NCI-H2196 treated with DMSO at 0.1 percent for 48 hours (cell line): ENCODE data around the gene ITGB7.

Experiments
- DNase-seq: peaks from one replicate; lab custom pipeline; 2025; ENCODE audit not compliant: unreplicated experiment; lab: John Stamatoyannopoulos, UW

ITGB7 gene

GRCh38 chr12:53231921-53232645 lies 25.0 kb upstream of the ITGB7 start, which contains the start of gene RARG:
Gene RARG (minus strand): TSS chr12:53232209. CDS start chr12:53227545, 4,664 bp downstream.
- peak; percentile 56 for DNase-seq

GRCh38 chr12:53231671-53231920 lies 24.5 kb upstream of the ITGB7 start:
- DNase-seq = no peak

GRCh38 chr12:53230108-53230845 lies 23.2 kb upstream of the ITGB7 start:
- no peak for DNase-seq

- DNase-seq = no peak
Observed at GRCh38 chr12:53229454-53229853, 22.4 kb upstream of the ITGB7 start.

GRCh38 chr12:53227836-53228235 lies 20.8 kb upstream of the ITGB7 start:
- no peak for DNase-seq

GRCh38 chr12:53227341-53227740 lies 20.3 kb upstream of the ITGB7 start:
- DNase-seq = no peak

- DNase-seq = no peak
Observed at GRCh38 chr12:53226815-53227214, 19.8 kb upstream of the ITGB7 start.

GRCh38 chr12:53225635-53226424 lies 18.8 kb upstream of the ITGB7 start:
- DNase-seq = no peak

- no peak for DNase-seq
Observed at GRCh38 chr12:53224897-53225634, 18.0 kb upstream of the ITGB7 start.

- DNase-seq = no peak
Observed at GRCh38 chr12:53224061-53224896, 17.2 kb upstream of the ITGB7 start.

GRCh38 chr12:53223389-53224060 lies 16.5 kb upstream of the ITGB7 start:
- no peak for DNase-seq

- no peak for DNase-seq
Observed at GRCh38 chr12:53222806-53223261, 15.8 kb upstream of the ITGB7 start.

- DNase-seq = no peak
Observed at GRCh38 chr12:53222170-53222721, 15.2 kb upstream of the ITGB7 start.

- no peak for DNase-seq
Observed at GRCh38 chr12:53221203-53222080, 14.4 kb upstream of the ITGB7 start.

- DNase-seq = peak; percentile 92
Observed at GRCh38 chr12:53220694-53221202, 13.7 kb upstream of the ITGB7 start.

GRCh38 chr12:53219956-53220693 lies 13.1 kb upstream of the ITGB7 start:
- no peak for DNase-seq

GRCh38 chr12:53219292-53219955 lies 12.4 kb upstream of the ITGB7 start:
- no peak for DNase-seq
